GM12873 (cell line): ENCODE data around the gene PDE4D.

ENCODE experiments used
- CTCF ChIP-seq: IDR thresholded peaks from 2 replicates; pipeline ENCODE4 v1.5.1; 2012; ENCODE audit warnings: low read depth, mild to moderate bottlenecking, moderate library complexity, low read length, control low read depth; ENCODE audit not compliant: insufficient read depth; ENCODE audit errors: missing control alignments

PDE4D gene

GRCh38 chr5:59100875-59101274, 792.7 kb downstream of the PDE4D start:
- TF ChIP-seq CTCF = no peak

DNA sequence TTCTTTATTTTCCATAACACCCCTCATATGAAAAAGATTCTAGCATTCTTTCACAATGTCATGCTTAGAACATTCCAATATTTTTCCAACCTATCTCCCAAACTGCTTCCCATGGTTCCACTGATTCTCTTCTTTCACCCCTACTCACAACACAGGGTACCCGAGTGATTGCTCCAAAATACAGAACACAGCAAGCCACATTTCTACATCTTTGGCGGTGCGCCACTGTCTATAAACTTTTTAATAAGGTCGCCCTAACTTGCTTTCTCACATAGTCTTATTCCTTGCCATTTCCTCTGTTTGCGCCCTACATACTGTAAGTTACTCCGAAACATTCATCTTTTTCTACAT, 793.6 kb downstream of the PDE4D start:
- TF ChIP-seq CTCF = no peak

DNA sequence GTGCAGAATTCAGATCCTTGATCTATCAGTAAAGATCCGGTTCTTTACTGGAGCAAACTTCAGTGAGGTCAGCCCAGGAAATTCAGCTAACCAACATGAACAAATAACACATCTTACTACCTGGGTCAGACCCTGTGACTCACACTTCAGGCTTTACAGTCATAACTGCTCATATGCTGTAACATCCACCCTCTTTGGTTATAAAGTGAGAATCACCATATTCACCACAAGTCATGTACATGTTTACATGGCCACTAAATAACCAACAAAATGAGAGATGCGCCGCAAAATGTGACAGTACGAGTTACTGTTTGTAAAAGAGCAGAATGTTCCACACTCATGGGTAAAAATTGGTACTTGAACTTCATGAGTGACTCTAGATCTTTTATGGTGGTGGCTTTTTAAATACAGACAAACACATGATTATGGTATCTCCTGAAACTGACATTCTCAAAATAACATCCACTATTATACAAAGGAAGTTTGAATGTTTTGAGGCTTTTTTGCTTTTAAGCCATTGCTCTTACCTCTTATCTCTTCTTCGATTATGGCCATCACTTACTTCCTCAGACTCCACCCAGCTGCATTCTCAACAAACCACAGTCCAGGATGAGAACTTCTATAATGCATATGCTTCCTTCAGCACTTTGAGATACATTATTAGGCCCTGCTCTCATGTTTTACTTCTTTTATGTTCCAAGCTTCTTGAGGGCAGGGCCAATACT, 794.1 kb downstream of the PDE4D start:
- TF ChIP-seq CTCF = no peak

DNA sequence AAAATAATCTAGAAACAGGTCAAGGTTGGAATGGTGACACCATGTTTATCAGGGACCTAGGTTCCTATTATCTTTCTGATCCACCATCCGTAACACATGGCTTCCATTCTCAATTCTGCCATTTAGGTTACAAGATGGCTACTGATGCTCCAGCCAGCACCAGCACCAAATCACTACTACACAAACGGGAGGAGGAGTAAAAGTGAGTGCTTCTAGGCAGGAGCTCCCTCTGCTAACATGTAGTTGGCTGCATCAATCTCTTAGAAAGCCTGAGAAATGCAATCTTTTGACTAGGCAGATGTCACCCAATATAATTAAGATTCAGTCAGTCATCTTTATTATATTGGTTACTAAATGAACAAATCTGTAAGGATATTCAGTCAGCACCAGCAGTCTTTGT, 794.8 kb downstream of the PDE4D start:
- TF ChIP-seq CTCF = no peak

- TF ChIP-seq CTCF = no peak
Measured at GRCh38 chr5:59097712-59098111, 795.8 kb downstream of the PDE4D start.

DNA sequence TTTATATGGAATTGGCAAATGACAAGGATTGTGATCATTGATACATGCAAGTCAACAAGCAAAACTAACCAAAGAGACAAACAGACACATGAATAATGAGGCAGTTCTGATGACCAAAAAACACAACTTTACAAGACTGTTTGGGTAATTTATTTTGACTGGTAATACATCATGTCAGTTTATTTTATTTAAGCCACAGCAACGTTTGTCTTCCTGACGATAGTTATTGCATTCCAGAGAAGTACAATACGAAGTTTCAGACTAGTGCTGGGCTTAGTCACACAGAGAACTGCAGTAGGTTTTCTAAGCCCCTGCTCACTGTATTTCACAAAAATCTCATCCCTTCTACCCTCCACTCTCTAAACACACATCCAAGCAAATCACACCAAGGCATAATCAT, 796.4 kb downstream of the PDE4D start:
- TF ChIP-seq CTCF = no peak

DNA sequence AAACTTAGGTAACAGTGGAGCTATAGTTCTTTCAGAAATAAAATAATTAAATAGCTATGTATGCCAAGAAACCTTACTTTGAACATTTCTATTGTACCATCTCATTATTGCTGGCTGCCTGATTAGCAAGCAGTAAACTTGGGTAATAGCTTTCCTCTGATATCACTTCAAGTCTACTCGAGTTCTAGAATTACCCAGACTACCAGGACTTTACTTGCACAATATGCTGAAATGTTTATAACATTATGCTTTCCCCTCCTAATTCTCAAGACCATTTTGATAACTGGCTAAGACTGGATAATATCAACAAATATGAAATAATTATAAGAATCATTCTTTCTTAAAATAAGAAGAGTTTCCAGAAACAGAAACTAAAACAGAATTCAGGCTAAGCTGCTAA, 798.0 kb downstream of the PDE4D start:
- no peak for TF ChIP-seq CTCF
